SU-DHL-6 (cell line): ENCODE results near the gene FGF1.

ENCODE experiments used
- H2AFZ ChIP-seq: fragments of 200-600 bp; sonication (generic); 2 replicates; pipeline ENCODE4 v1.6.1; 2014; ENCODE audit warnings: low read depth, mild to moderate bottlenecking, moderate library complexity, mixed read lengths, antibody characterized with exemption, low read length; ENCODE audit not compliant: severe bottlenecking
- H3F3A ChIP-seq: fragments of 200-600 bp; shearing (Covaris generic); 2 replicates; pipeline ENCODE4 v1.6.0; 2016; ENCODE audit warnings: antibody characterized with exemption, mild to moderate bottlenecking; ENCODE audit not compliant: insufficient read depth
- H3K27ac ChIP-seq: fragments of 200-600 bp; sonication (generic); 2 replicates; pipeline ENCODE4 v1.5.1; 2016; ENCODE audit warnings: low read depth, mild to moderate bottlenecking, low read length, moderate library complexity, mixed read lengths
- H3K27me3 ChIP-seq: fragments of 200-600 bp; sonication (generic), shearing (Covaris generic); 2 replicates; pipeline ENCODE4 v1.6.0; 2014; ENCODE audit warnings: mild to moderate bottlenecking, low read length
- H3K36me3 ChIP-seq: fragments of 200-600 bp; sonication (generic); 2 replicates; pipeline ENCODE4 v1.6.1; 2014; ENCODE audit warnings: mild to moderate bottlenecking, low read length, mixed read lengths
- H3K4me2 ChIP-seq: fragments of 300-600, 200-600 bp; shearing (Covaris generic), sonication (generic); 2 replicates; pipeline ENCODE4 v1.6.0; 2014; ENCODE audit warnings: low read length, low read depth, mild to moderate bottlenecking; ENCODE audit not compliant: poor library complexity, severe bottlenecking
- H3K4me3 ChIP-seq: fragments of 200-600 bp; sonication (generic); 2 replicates; pipeline ENCODE4 v1.5.1; 2014; ENCODE audit warnings: antibody characterized with exemption, low read length, mild to moderate bottlenecking, mixed read lengths; ENCODE audit not compliant: insufficient read depth, poor library complexity, severe bottlenecking
- H3K79me2 ChIP-seq: fragments of 200-600 bp; sonication (generic); 2 replicates; pipeline ENCODE4 v1.6.1; 2014; ENCODE audit warnings: mild to moderate bottlenecking, low read length, moderate library complexity; ENCODE audit not compliant: insufficient read depth
- H3K9ac ChIP-seq: fragments of 200-600 bp; sonication (generic); 2 replicates; pipeline ENCODE4 v1.7.0; 2014; ENCODE audit warnings: mild to moderate bottlenecking, low read length
- H3K9me2 ChIP-seq: fragments of 200-600 bp; sonication (generic); replicated peaks from 2 replicates; pipeline ENCODE4 v1.6.1; 2014; ENCODE audit warnings: low read length; ENCODE audit not compliant: insufficient read depth
- H3K9me3 ChIP-seq: fragments of 200-600 bp; sonication (generic); 2 replicates; pipeline ENCODE4 v1.6.1; 2014; ENCODE audit warnings: low read length, mixed read lengths; ENCODE audit not compliant: insufficient read depth
- H4K20me1 ChIP-seq: fragments of 200-600 bp; sonication (generic); 2 replicates; pipeline ENCODE4 v1.6.1; 2014; ENCODE audit warnings: low read depth, mild to moderate bottlenecking, antibody characterized with exemption, low read length, moderate library complexity, mixed read lengths
- EZH2phosphoT487 ChIP-seq: fragments of 200-600 bp; sonication (generic), shearing (Covaris generic); conservative IDR thresholded peaks from 2 replicates; pipeline ENCODE4 v1.6.1; 2018; ENCODE audit warnings: mild to moderate bottlenecking, antibody characterized with exemption, low read length, moderate library complexity, mixed read lengths
- TF ChIP-seq, protein P1 (sequence below): fragments of 200-600 bp; sonication (generic); IDR thresholded peaks from one replicate; pipeline ENCODE4 v1.5.1; 2017; ENCODE audit warnings: antibody characterized with exemption, mild to moderate bottlenecking, low read length, moderate library complexity; ENCODE audit not compliant: insufficient read depth, poor library complexity, severe bottlenecking

The FGF1 gene

DNA sequence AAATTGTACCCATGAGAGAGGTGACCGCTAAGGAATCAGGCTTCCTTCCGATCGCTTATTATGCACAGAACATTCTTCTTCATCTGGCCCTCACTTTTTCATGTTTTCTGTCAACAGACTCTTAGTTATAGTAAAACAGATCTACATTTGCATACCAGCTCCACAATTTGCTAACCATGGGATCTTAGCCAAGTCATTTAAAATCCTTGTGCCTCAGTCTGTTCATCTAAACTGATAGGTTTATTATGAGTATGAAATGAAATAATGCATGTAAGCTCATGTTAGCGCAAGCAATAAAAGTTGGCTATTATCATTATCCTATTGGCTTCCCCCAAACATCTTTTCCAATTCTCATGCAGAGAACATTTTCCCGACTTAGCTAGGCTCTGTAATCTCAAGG, 42.3 kb downstream of the FGF1 start:
- H3K9me2 ChIP-seq, result no peaks in the 10 kb centered on the region
- H3K27me3 ChIP-seq, result no peaks in the 10 kb centered on the region
- H4K20me1 ChIP-seq, result no peaks in the 10 kb centered on the region
- no peak overlapping the region for H2AFZ ChIP-seq
- TF ChIP-seq, protein P1, sequence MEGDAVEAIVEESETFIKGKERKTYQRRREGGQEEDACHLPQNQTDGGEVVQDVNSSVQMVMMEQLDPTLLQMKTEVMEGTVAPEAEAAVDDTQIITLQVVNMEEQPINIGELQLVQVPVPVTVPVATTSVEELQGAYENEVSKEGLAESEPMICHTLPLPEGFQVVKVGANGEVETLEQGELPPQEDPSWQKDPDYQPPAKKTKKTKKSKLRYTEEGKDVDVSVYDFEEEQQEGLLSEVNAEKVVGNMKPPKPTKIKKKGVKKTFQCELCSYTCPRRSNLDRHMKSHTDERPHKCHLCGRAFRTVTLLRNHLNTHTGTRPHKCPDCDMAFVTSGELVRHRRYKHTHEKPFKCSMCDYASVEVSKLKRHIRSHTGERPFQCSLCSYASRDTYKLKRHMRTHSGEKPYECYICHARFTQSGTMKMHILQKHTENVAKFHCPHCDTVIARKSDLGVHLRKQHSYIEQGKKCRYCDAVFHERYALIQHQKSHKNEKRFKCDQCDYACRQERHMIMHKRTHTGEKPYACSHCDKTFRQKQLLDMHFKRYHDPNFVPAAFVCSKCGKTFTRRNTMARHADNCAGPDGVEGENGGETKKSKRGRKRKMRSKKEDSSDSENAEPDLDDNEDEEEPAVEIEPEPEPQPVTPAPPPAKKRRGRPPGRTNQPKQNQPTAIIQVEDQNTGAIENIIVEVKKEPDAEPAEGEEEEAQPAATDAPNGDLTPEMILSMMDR, result no peak
- TF ChIP-seq EZH2phosphoT487, result no peak
- H3K9ac ChIP-seq, result no peak overlapping the region
- H3K4me2 ChIP-seq, result no peak overlapping the region
- H3K79me2 ChIP-seq, result no peaks in the 10 kb centered on the region
- no peak overlapping the region for H3K4me3 ChIP-seq
- no peaks in the 10 kb centered on the region for H3F3A ChIP-seq
- H3K27ac ChIP-seq, result no peak overlapping the region
- no peaks in the 10 kb centered on the region for H3K9me3 ChIP-seq
- H3K36me3 ChIP-seq, result no peaks in the 10 kb centered on the region

- Histone ChIP-seq H3K4me2 (no peak overlapping the region), H3F3A (no peaks in the 10 kb centered on the region), H2AFZ (no peak overlapping the region), H3K9me2 (no peaks in the 10 kb centered on the region), H3K9me3 (no peaks in the 10 kb centered on the region), H3K27me3 (no peaks in the 10 kb centered on the region), H4K20me1 (no peaks in the 10 kb centered on the region), H3K4me3 (no peak overlapping the region), H3K79me2 (no peaks in the 10 kb centered on the region), H3K9ac (no peak overlapping the region), H3K27ac (no peak overlapping the region), H3K36me3 (no peaks in the 10 kb centered on the region)
- no peak for TF ChIP-seq EZH2phosphoT487
- TF ChIP-seq, protein P1, result no peak
Measured at GRCh38 chr5:142642427-142642826, 43.5 kb downstream of the FGF1 start.

GRCh38 chr5:142641711-142642110, 44.2 kb downstream of the FGF1 start:
- Histone ChIP-seq H3K4me3 (no peak overlapping the region), H3K9me3 (no peaks in the 10 kb centered on the region), H3F3A (no peaks in the 10 kb centered on the region), H3K79me2 (no peaks in the 10 kb centered on the region), H3K27ac (no peak overlapping the region), H3K9ac (no peak overlapping the region), H3K36me3 (no peaks in the 10 kb centered on the region), H3K4me2 (no peak overlapping the region), H3K9me2 (no peaks in the 10 kb centered on the region), H4K20me1 (no peaks in the 10 kb centered on the region), H2AFZ (no peak overlapping the region), H3K27me3 (no peaks in the 10 kb centered on the region)
- TF ChIP-seq EZH2phosphoT487, result no peak
- TF ChIP-seq, protein P1, result no peak

DNA sequence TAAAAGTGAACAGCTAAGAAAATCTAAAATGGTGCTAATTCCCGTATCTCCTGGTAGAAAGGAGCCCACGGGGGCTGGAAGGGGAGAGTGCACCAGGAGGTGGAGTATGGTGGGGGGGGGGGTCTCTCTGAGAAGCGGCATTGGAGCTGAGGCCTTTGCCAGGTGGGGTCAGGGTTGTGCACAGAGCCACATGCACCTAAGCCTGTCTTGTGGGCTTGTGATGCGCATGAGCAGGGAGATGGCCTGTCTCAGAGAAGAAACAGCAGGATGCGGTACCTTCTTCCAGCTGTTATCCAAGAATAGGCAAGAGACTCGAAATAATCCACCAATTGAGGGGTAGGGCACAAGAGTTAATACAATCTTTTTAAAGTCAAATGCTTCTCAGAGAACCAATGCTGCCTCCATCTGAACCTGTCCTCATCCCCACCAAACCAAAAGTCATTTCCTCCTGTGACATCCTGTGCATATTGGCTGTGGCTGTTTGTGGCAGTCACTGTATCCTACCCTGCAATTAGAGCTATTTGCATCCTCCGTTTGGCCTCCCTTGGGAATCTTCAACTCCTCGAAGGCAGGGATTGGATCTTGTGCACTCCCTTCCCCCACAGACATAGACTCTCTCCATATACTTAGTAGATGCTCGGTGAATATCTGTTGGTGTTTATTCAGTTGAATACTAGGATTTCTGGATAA, 45.4 kb downstream of the FGF1 start:
- H3K9me3 ChIP-seq, result no peaks in the 10 kb centered on the region
- H3K27me3 ChIP-seq, result no peaks in the 10 kb centered on the region
- no peaks in the 10 kb centered on the region for H3K36me3 ChIP-seq
- H4K20me1 ChIP-seq, result no peaks in the 10 kb centered on the region
- TF ChIP-seq, protein P1, result no peak
- no peak for TF ChIP-seq EZH2phosphoT487
- no peak overlapping the region for H3K9ac ChIP-seq
- no peaks in the 10 kb centered on the region for H3K9me2 ChIP-seq
- H3F3A ChIP-seq, result no peaks in the 10 kb centered on the region
- no peak overlapping the region for H3K4me3 ChIP-seq
- no peak overlapping the region for H2AFZ ChIP-seq
- no peak overlapping the region for H3K4me2 ChIP-seq
- H3K27ac ChIP-seq, result no peak overlapping the region
- H3K79me2 ChIP-seq, result no peaks in the 10 kb centered on the region
